Ovary (tissue), 9 donors: Measurements from ENCODE around the gene KIAA1191. TPM values are rescaled to one million over a fixed set of nuclear protein-coding genes. Genes with fewer than 3 reads are reported as not detected.

Experiments used
- DNase-seq, 5 donors: peaks; one replicate each; pipeline ENCODE4 v3.0.0-alpha.2; 2019 to 2020
- H3K27ac ChIP-seq, 2 donors: fragments of 200-600 bp; one replicate each; pipeline versions ENCODE4 v1.5.1 to v1.8.0; 2019 to 2022
- H3K27me3 ChIP-seq: fragments of 200-600 bp; one replicate; pipeline ENCODE4 v1.8.0; 2022
- H3K36me3 ChIP-seq: fragments of 200-600 bp; sonication (generic); one replicate; pipeline ENCODE4 v1.5.1; 2019
- H3K4me1 ChIP-seq: one replicate; pipeline ENCODE4 v1.8.1; 2013; ENCODE audit warnings: mild to moderate bottlenecking, moderate library complexity; ENCODE audit not compliant: insufficient read depth
- H3K4me3 ChIP-seq: fragments of 200-600 bp; sonication (generic); one replicate; pipeline ENCODE4 v1.5.1; 2017
- H3K9me3 ChIP-seq, 2 donors: fragments of 200-600 bp in 1 of 2; sonication (generic) in 1 of 2; one replicate each; pipeline versions ENCODE4 v1.5.1 to v1.8.1; 2013 to 2019; ENCODE audit warnings: mild to moderate bottlenecking in 1 of 2, moderate library complexity in 1 of 2
- EP300 ChIP-seq: sonication (generic); formaldehyde crosslinking; IDR thresholded peaks from one replicate; pipeline ENCODE4 v1.6.1; 2017; ENCODE audit warnings: antibody characterized with exemption
- POLR2A ChIP-seq: fragments of 450-650 bp; IDR thresholded peaks from one replicate; pipeline ENCODE4 v1.6.1; 2017; ENCODE audit warnings: antibody characterized with exemption, mild to moderate bottlenecking, moderate library complexity
- WGBS, 3 donors: extraction: QIAGEN DNeasy Blood & Tissue Kit in 1 of 3; methylation state at CpG; one replicate each; pipeline versions ENCODE4 v1.1.5 to v1.1.7; 2013 to 2017; 5-methylcytosine and 5-hydroxymethylcytosine counted together
- intact Hi-C, 4 donors: fragments of 100-400 bp; cut with DNase I; formaldehyde crosslinking; loops; one replicate each; pipeline versions ENCODE4 v1.11.0 to v1.15.1; 2022 to 2023
- polyA plus RNA-seq, 2 donors: library from polyadenylated mRNA; stranded (reverse); fragments of 200-250 nt in 1 of 2; fragments of 350-450 nt in 1 of 2; fragmentation: Illumina TruSeq in 1 of 2; extraction: RNeasy Lipid Tissue Mini Kit (QIAGEN cat#74804) in 1 of 2; gene quantifications; one replicate each; pipeline ENCODE4 v1.2.3, GENCODE V29; 2013 to 2014
- total RNA-seq, 7 donors: library from RNA; depleted of rRNA in 2 of 7; stranded (reverse); fragments of >200 nt in 2 of 7; fragmentation: NEBNext Ultra II Directional in 3 of 7; extraction: Animal tissue kit (Norgen Biotek cat#: 25700) in 3 of 7; gene quantifications; one replicate each; pipeline versions ENCODE4 v1.1.0 to v1.2.4, GENCODE V29; 2016 to 2023
- TF ChIP-seq, protein P1 (sequence below), 3 donors: fragments of 450-650 bp in 2 of 3; fragments of 200-600 bp in 1 of 3; IDR thresholded peaks; one replicate each; pipeline versions ENCODE4 v1.5.1 to v1.8.0; 2016 to 2022; ENCODE audit warnings: antibody characterized with exemption in 3 of 3, mild to moderate bottlenecking in 1 of 3
- donor health status: DM: no; HTN: no; CAD: no; lungs with moderate emphysema.
- donor health status: DM: no; HTN: no; CAD: no.
- donor health status: Bipolar disorder and iron deficiency.
- donor health status: DM: yes; HTN: yes; CAD: no.
- donor health status: DM: no; HTN: no; CAD: no.
- donor health status: DM: yes; HTN: yes; CAD: no.

KIAA1191 gene
- total and polyA plus RNA-seq, 9 donors, result 87.5 to 166 (median 116) TPM

DNA sequence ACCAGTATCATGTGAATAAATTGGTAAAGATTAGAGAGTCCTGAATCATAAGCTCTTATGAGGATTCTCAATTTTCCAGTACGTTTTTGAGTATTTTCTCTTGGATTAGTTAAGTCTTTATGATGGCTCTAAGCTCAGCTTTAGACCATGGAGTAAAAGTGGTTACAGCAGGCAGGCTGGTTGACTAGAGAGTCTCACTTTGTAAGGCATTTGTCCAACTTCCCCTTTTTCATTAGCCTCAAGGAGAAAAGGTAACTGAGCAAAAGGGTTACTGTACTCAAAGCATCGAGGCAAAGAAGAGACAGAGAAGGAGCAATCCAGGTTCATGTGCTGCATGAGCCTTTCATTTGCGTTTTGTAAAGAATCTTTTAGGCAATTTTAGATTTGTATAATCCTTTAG is 18.3 kb upstream of the KIAA1191 start:
- 87 to 90% (median 88%) methylated on average over 3 of the region's 3 CpGs for WGBS, 3 donors
- intact Hi-C loops, result no loop called here
- TF ChIP-seq, protein P1, sequence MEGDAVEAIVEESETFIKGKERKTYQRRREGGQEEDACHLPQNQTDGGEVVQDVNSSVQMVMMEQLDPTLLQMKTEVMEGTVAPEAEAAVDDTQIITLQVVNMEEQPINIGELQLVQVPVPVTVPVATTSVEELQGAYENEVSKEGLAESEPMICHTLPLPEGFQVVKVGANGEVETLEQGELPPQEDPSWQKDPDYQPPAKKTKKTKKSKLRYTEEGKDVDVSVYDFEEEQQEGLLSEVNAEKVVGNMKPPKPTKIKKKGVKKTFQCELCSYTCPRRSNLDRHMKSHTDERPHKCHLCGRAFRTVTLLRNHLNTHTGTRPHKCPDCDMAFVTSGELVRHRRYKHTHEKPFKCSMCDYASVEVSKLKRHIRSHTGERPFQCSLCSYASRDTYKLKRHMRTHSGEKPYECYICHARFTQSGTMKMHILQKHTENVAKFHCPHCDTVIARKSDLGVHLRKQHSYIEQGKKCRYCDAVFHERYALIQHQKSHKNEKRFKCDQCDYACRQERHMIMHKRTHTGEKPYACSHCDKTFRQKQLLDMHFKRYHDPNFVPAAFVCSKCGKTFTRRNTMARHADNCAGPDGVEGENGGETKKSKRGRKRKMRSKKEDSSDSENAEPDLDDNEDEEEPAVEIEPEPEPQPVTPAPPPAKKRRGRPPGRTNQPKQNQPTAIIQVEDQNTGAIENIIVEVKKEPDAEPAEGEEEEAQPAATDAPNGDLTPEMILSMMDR (IDR thresholded peaks at IDR 0.05), result no peak
- TF ChIP-seq POLR2A (no peak), EP300 (no peak)
- Histone ChIP-seq H3K36me3 (no peaks in the 10 kb centered on the region), H3K4me1 (no peaks in the 10 kb centered on the region), H3K4me3 (no peak overlapping the region), H3K27ac (no peak overlapping the region), H3K27me3 (no peaks in the 10 kb centered on the region), H3K9me3 (no peaks in the 10 kb centered on the region)
- DNase-seq, result no peak

GRCh38 chr5:176373100-176373818 is 11.7 kb upstream of the KIAA1191 start:
- Histone ChIP-seq H3K36me3 (no peaks in the 10 kb centered on the region), H3K27ac (peak overlapping the region in 1 of 2 donors; percentile 2), H3K9me3 (no peaks in the 10 kb centered on the region), H3K27me3 (no peaks in the 10 kb centered on the region), H3K4me3 (no peak overlapping the region), H3K4me1 (peaks cover 3% of the 10 kb centered on the region)
- WGBS, 3 donors, result 43 to 49% (median 47%) methylated on average over 7 of the region's 7 CpGs
- TF ChIP-seq, protein P1 (IDR thresholded peaks at IDR 0.05), result no peak
- no peak for TF ChIP-seq EP300
- TF ChIP-seq POLR2A, result no peak
- intact Hi-C loops, result no loop called here
- peak in 4 of 5 donors; percentile 59 to 68 (median 64) for DNase-seq

DNA sequence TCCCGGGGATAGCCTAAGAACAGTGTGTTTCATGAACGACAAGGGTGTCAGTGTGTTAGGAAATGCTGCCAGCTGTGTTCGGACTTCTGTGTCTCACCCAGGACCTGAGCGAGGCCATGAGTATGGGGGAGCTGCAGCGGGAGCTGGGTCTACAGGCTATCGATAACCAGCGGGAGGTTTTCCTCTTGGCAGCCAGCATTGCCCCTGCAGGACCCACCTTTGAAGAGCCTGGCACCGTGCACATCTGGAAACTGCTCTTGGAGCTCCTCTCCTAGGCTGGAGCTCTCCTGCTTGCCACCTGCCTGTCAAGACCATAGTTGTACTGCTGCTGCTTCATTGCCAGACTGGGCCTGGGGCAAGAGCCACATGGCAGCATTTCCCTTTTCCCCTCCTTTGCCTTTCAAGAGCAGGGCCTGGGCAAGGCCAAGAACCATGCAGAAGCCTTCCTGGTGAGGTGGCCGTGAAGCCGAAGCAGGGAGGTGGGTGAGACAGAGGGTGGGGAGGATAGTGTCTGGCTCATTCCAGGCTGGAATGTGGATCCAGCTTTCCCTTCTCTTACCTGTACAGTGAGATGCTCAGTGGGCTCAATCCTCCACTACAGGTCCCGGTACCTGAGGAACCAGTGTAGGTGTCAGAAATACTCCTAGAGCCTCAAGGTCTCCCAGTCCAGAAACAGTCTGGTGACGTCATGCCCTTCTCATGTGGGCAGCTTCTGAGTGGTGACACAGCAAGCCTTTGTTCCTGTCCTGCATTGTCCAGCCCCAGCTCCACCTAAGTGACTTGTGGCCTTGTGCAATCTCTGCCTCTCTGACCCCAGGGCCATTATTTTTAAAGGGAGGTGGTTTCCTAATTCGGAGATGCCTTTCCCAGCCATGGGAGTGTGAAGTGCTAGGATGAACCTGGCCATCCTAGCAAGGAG is 10.3 kb upstream of the KIAA1191 start:
- H3K27ac ChIP-seq, result peak overlapping the region in 1 of 2 donors; percentile 2
- H3K4me3 ChIP-seq, result no peak overlapping the region
- intact Hi-C loops, result no loop called here
- TF ChIP-seq, protein P1 (IDR thresholded peaks at IDR 0.05), result no peak
- no peak for TF ChIP-seq EP300
- no peak for TF ChIP-seq POLR2A
- WGBS, 3 donors, result 84 to 90% (median 87%) methylated on average over 13 of the region's 13 CpGs
- H3K9me3 ChIP-seq, result no peaks in the 10 kb centered on the region
- no peak for DNase-seq
- H3K36me3 ChIP-seq, result no peaks in the 10 kb centered on the region
- no peaks in the 10 kb centered on the region for H3K27me3 ChIP-seq
- H3K4me1 ChIP-seq, result peaks cover 3% of the 10 kb centered on the region

DNA sequence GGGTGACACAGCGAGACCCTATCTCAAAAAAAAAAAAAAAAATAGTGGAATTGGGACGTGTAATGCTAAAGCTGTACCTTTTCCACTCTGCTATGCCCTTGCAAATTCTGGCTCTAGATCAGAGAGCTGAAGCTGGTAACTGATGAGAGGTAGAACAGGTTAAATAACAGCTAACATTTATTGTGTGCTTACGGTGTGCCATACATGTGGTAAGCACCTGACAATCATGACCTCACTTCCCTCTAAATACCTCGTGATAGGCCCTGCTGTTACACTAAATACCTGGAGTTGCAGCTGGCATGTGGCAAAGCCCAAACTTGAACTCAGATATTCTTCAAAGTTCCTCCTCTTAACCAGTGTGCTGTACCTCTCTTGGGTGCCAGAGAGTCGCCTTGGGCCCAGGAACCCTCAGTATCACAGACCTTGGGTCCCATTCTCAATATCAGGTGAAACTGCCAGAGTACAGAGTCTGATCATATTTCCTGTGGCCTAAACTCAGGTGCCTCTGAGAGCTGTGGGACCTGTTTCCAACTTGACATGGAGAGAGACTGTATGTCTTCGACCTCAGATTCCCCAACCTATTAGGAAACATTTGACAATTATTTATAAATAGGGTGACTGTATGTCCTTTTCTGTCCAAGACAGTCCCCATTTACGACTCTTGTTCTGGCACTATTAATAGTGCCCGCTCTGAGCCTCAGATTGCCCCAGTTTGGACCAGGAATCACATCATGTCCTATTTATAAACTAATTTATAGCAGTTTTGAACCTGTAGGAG is 8.6 kb upstream of the KIAA1191 start:
- Histone ChIP-seq H3K27ac (no peak overlapping the region), H3K36me3 (no peaks in the 10 kb centered on the region), H3K27me3 (no peaks in the 10 kb centered on the region), H3K4me1 (peaks cover 8% of the 10 kb centered on the region), H3K9me3 (no peaks in the 10 kb centered on the region), H3K4me3 (no peak overlapping the region)
- 85 to 88% (median 87%) methylated on average over 8 of the region's 8 CpGs for WGBS, 3 donors
- TF ChIP-seq POLR2A, result no peak
- TF ChIP-seq, protein P1 (IDR thresholded peaks at IDR 0.05), result no peak
- TF ChIP-seq EP300, result no peak
- DNase-seq, result no peak
- intact Hi-C loops, result loop anchor here in 1 of 4 donors (10.0 kb wide), 1 partner anchor 195 kb away; no protein-coding TSS in a partner anchor
